Caco-2 (cell line): ENCODE results near the gene CYBB. TPM values are rescaled to one million over a fixed set of nuclear protein-coding genes. Genes with fewer than 3 reads are reported as not detected.

Experiments used
- Bru-seq: library from RNA; stranded (reverse); fragments of 400-500 nt; gene quantifications from one replicate; lab custom pipeline; 2021; lab: Mats Ljungman, UMichigan
- BruChase-seq, 2 experiments: library from RNA; stranded (reverse); fragments of 400-500 nt; gene quantifications; one replicate each; lab custom pipeline; 2021; lab: Mats Ljungman, UMichigan
- BruUV-seq: library from RNA; stranded (reverse); fragments of 400-500 nt; replicated peaks from 2 replicates; lab custom pipeline; 2021; lab: Mats Ljungman, UMichigan
- CTCF ChIA-PET: fragments of 300-600 bp; sonication (Branson Sonifier 250); formaldehyde crosslinking; loops from one replicate; lab custom pipeline; 2022; ENCODE audit warnings: antibody characterized with exemption; lab: Charles Lee
- POLR2A ChIA-PET: fragments of 300-600 bp; sonication (Branson Sonifier 250); formaldehyde crosslinking; loops from one replicate; lab custom pipeline; 2022; ENCODE audit warnings: antibody characterized with exemption; lab: Charles Lee
- DNase-seq, 2 experiments: peaks; one replicate each; pipeline versions ENCODE4 v3.0.0 to v3.0.0-alpha.2; 2020 to 2022
- H3K27me3 ChIP-seq: replicated peaks from 2 replicates; pipeline ENCODE4 v1.6.0; 2011; ENCODE audit warnings: low read length; ENCODE audit not compliant: control insufficient read depth, insufficient read depth
- H3K36me3 ChIP-seq: 2 replicates; pipeline ENCODE4 v1.5.1; 2011; ENCODE audit warnings: low read length; ENCODE audit not compliant: control insufficient read depth, insufficient read depth
- H3K4me1 ChIP-seq: fragments of 250-450 bp; sonication (Bioruptor Pico); 2 replicates; pipeline ENCODE4 v1.5.1; 2020; ENCODE audit warnings: mild to moderate bottlenecking
- H3K4me3 ChIP-seq: 2 replicates; pipeline ENCODE4 v1.5.1; 2011; ENCODE audit warnings: low read depth, mild to moderate bottlenecking, control low read depth, low read length
- H3K9me3 ChIP-seq: fragments of 250-450 bp; sonication (Bioruptor Pico); 2 replicates; pipeline ENCODE4 v1.5.1; 2020; ENCODE audit warnings: mild to moderate bottlenecking, moderate library complexity
- H3K27ac Mint-ChIP-seq: one replicate; pipeline ENCODE4 v1.8.0; 2022; ENCODE audit warnings: mixed read lengths; ENCODE audit not compliant: unreplicated experiment
- H3K27me3 Mint-ChIP-seq: one replicate; pipeline ENCODE4 v1.8.0; 2022; ENCODE audit warnings: mixed read lengths; ENCODE audit not compliant: insufficient read depth, unreplicated experiment
- H3K36me3 Mint-ChIP-seq: one replicate; pipeline ENCODE4 v1.8.0; 2022; ENCODE audit warnings: mild to moderate bottlenecking, mixed read lengths; ENCODE audit not compliant: insufficient read depth, unreplicated experiment
- H3K4me1 Mint-ChIP-seq: one replicate; pipeline ENCODE4 v1.8.0; 2022; ENCODE audit warnings: low read depth, mixed read lengths; ENCODE audit not compliant: unreplicated experiment
- H3K4me3 Mint-ChIP-seq: one replicate; pipeline ENCODE4 v1.8.0; 2022; ENCODE audit warnings: mild to moderate bottlenecking, moderate library complexity, mixed read lengths; ENCODE audit not compliant: unreplicated experiment
- H3K9me3 Mint-ChIP-seq: one replicate; pipeline ENCODE4 v1.8.0; 2022; ENCODE audit warnings: mixed read lengths; ENCODE audit not compliant: unreplicated experiment
- CTCF ChIP-seq, 2 experiments: fragments of 200-600 bp in 1 of 2; IDR thresholded peaks; 1 replicate in 1 of 2; 2 replicates in 1 of 2; pipeline versions ENCODE4 v1.5.1 to v1.8.0; 2011 to 2022; ENCODE audit warnings: antibody characterized with exemption in 1 of 2, control low read depth in 1 of 2, inconsistent platforms in 1 of 2, low read depth in 1 of 2, low read length in 1 of 2, mild to moderate bottlenecking in 1 of 2, moderate library complexity in 1 of 2; ENCODE audit not compliant: insufficient read depth in 1 of 2, severe bottlenecking in 1 of 2, unreplicated experiment in 1 of 2
- intact Hi-C: fragments of 100-400 bp; cut with micrococcal nuclease; formaldehyde crosslinking; loops from one replicate; pipeline ENCODE4 v1.10.0; 2022; ENCODE audit not compliant: unreplicated experiment
- long read RNA-seq: library from polyadenylated mRNA; stranded (forward); transcript quantifications from one replicate; pipeline ENCODE4 v2.0.0, GENCODE V29; 2022
- total RNA-seq: library from RNA; stranded (reverse); gene quantifications from 2 replicates; pipeline ENCODE4 v1.2.3, GENCODE V29; 2022

CYBB gene
- 0.23 and 0.43 TPM in 2 replicates for total RNA-seq
- Bru-seq, nascent RNA = percentile 11 among the genes with signal in this experiment
- percentile 35 among the genes with signal in this experiment for BruChase-seq, experiment 1, labeled RNA remaining after a 2-hour chase
- percentile 41 among the genes with signal in this experiment for BruChase-seq, experiment 2, labeled RNA remaining after a 6-hour chase
- long read RNA-seq = 0 reads

DNA sequence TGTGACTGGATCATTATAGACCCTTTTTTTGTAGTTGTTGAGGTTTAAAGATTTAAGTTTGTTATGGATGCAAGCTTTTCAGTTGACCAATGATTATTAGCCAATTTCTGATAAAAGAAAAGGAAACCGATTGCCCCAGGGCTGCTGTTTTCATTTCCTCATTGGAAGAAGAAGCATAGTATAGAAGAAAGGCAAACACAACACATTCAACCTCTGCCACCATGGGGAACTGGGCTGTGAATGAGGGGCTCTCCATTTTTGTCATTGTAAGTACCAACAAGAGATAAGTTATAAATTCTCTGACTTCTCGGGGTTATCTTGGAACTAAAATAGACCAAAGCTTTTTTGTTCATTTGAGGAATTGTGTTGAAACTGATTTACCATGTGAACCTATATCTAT lies at the start of gene CYBB:
CYBB (plus strand) TSS at position 203 of the 400 bp plus-strand sequence; CDS start at position 222, 19 bp downstream.
- Mint-ChIP-seq H3K27me3 (no peaks in the 10 kb centered on the region), H3K4me1 (no peaks in the 10 kb centered on the region), H3K4me3 (no peak within 1 kb of the TSS), H3K36me3 (no peaks in the 10 kb centered on the region), H3K9me3 (no peaks in the 10 kb centered on the region), H3K27ac (no peak within 1 kb of the TSS)
- no peaks in the 10 kb centered on the region for H3K9me3 ChIP-seq
- H3K36me3 ChIP-seq = no peaks in the 10 kb centered on the region
- ChIA-PET POLR2A (no interaction called here), CTCF (no interaction called here)
- H3K4me3 ChIP-seq = no peak within 1 kb of the TSS
- intact Hi-C loops = no loop called here
- no peak for TF ChIP-seq CTCF (IDR thresholded peaks at IDR 0.05; ENCODE audit: insufficient read depth in 1 of 2, low read depth in 1 of 2, low read length in 1 of 2, severe bottlenecking in 1 of 2, unreplicated experiment in 1 of 2)
- no peak for DNase-seq
- no peaks in the 10 kb centered on the region for H3K27me3 ChIP-seq
- no peaks in the 10 kb centered on the region for H3K4me1 ChIP-seq
- no TSS peak for BruUV-seq

DNA sequence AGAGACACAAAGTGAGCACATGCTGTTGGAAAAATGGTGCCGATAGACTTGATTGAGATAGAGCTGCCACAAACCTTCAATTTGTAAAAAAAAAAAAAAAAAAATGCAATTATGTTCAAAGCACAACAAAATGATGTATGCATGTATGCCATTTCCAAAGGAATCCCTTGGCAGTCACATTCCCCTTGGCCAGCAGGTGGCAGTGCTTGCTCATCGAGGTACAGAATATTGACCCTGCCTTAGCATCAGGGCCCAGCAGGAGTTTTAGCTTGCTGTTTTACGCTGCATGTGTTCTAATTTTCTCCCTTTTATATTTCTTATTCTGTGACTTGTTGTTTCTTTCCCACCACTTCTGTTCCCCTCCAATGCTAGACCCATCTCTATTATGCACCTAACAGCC lies 34.5 kb upstream of the CYBB start:
- Histone ChIP-seq H3K9me3 (no peaks in the 10 kb centered on the region), H3K4me1 (no peaks in the 10 kb centered on the region), H3K4me3 (no peak overlapping the region), H3K27me3 (no peaks in the 10 kb centered on the region), H3K36me3 (no peaks in the 10 kb centered on the region)
- no peak overlapping the region for H3K27ac Mint-ChIP-seq
- ChIA-PET POLR2A (no interaction called here), CTCF (interaction anchor here (0.7 to 1.5 kb wide), 7 partner anchors 43 to 640 kb away, joined by 3 to 8 read pairs (median 5); no protein-coding TSS in a partner anchor)
- H3K9me3 Mint-ChIP-seq = no peaks in the 10 kb centered on the region
- peak; percentile 63 to 72 for TF ChIP-seq CTCF (IDR thresholded peaks at IDR 0.05; ENCODE audit: insufficient read depth in 1 of 2, low read depth in 1 of 2, low read length in 1 of 2, severe bottlenecking in 1 of 2, unreplicated experiment in 1 of 2)
- H3K4me1 Mint-ChIP-seq = no peaks in the 10 kb centered on the region
- no TSS peak for BruUV-seq
- intact Hi-C loops = loop anchor here (1.0 to 10.0 kb wide), 4 partner anchors 80 to 430 kb away; partner anchors contain the start of gene LANCL3
- peaks cover 5% of the 10 kb centered on the region for H3K27me3 Mint-ChIP-seq
- no peaks in the 10 kb centered on the region for H3K36me3 Mint-ChIP-seq
- DNase-seq = peak; percentile 61 to 69
- no peak overlapping the region for H3K4me3 Mint-ChIP-seq

GRCh38 chrX:37745835-37746217 lies 34.0 kb upstream of the CYBB start:
- H3K36me3 ChIP-seq = no peaks in the 10 kb centered on the region
- BruUV-seq = no TSS peak
- DNase-seq = no peak
- TF ChIP-seq CTCF (IDR thresholded peaks at IDR 0.05; ENCODE audit: insufficient read depth in 1 of 2, low read depth in 1 of 2, low read length in 1 of 2, severe bottlenecking in 1 of 2, unreplicated experiment in 1 of 2) = no peak
- no peaks in the 10 kb centered on the region for H3K27me3 ChIP-seq
- no peaks in the 10 kb centered on the region for H3K9me3 Mint-ChIP-seq
- H3K9me3 ChIP-seq = no peaks in the 10 kb centered on the region
- H3K4me1 ChIP-seq = no peaks in the 10 kb centered on the region
- no peaks in the 10 kb centered on the region for H3K4me1 Mint-ChIP-seq
- H3K4me3 Mint-ChIP-seq = no peak overlapping the region
- POLR2A ChIA-PET = no interaction called here
- H3K27me3 Mint-ChIP-seq = peaks cover 5% of the 10 kb centered on the region
- H3K4me3 ChIP-seq = no peak overlapping the region
- no peak overlapping the region for H3K27ac Mint-ChIP-seq
- H3K36me3 Mint-ChIP-seq = no peaks in the 10 kb centered on the region
- intact Hi-C loops = loop anchor here (1.0 to 10.0 kb wide), 4 partner anchors 79 to 429 kb away; partner anchors contain the start of gene LANCL3
- CTCF ChIA-PET = interaction anchor here (0.9 to 1.5 kb wide), 6 partner anchors 43 to 640 kb away, joined by 3 to 8 read pairs (median 6); no protein-coding TSS in a partner anchor
